Loucy (cell line): Measurements from ENCODE around the gene SPRYD3.

Source experiments
- CTCF ChIP-seq: fragments of 200-600 bp; sonication (generic); conservative IDR thresholded peaks from 2 replicates; pipeline ENCODE4 v1.5.1; 2014; ENCODE audit warnings: mild to moderate bottlenecking, antibody characterized with exemption, low read length
- EZH2phosphoT487 ChIP-seq: fragments of 200-600 bp; IDR thresholded peaks from 2 replicates; pipeline ENCODE4 v1.6.1; 2018; ENCODE audit warnings: antibody characterized with exemption, mild to moderate bottlenecking, moderate library complexity, borderline replicate concordance

- TF ChIP-seq CTCF (no peak), EZH2phosphoT487 (no peak)
These were observed 30.3 kb downstream of the SPRYD3 start for GRCh38 chr12:53048780-53049401.
